NCI-H82 (cell line): Measurements from ENCODE around the gene C7orf33.

Experiments used
- DNase-seq: peaks from one replicate; lab custom pipeline; 2025; lab: John Stamatoyannopoulos, UW

The C7orf33 gene

GRCh38 chr7:148626828-148627227, 36.3 kb downstream of the C7orf33 start:
- no peak for DNase-seq

DNA sequence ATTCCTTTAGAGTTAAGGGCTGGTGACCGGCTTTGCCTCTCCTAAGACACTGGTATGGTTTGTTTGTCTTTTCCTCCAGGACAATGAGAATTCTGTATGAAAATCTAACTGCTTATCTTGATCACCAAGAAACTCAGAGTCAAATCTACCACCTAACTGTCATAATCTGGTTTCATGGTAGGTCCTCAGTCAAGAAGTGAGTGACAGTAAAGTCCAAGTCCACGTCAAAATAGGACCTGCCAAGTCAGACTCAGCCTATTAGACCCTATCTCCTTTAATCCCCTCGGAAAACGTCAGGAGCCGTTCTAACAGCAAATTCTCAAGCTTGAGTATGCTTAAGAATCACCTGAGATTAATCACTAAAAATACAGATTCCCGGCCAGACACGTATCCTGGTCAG, 37.4 kb downstream of the C7orf33 start:
- no peak for DNase-seq

- no peak for DNase-seq
These were observed 39.5 kb downstream of the C7orf33 start for GRCh38 chr7:148630078-148630477.

DNA sequence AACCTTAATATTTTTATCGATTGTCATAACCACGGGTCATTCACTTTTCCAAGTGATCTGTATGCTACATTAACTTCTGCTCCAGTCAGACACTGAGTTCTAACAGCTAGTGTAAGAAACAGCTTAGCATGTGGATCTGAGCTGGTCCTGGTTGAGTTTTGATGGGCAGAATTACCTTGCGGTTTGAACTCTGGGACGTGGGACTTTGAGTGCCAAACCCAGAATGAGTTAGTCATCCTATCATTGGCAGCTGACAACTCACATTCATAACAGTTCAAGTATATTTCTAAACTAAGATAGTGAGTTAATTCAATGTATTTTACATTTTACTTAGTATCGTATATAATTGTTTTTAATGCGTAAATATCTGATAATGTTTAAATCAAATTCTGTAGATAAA, 43.2 kb downstream of the C7orf33 start:
- no peak for DNase-seq

DNA sequence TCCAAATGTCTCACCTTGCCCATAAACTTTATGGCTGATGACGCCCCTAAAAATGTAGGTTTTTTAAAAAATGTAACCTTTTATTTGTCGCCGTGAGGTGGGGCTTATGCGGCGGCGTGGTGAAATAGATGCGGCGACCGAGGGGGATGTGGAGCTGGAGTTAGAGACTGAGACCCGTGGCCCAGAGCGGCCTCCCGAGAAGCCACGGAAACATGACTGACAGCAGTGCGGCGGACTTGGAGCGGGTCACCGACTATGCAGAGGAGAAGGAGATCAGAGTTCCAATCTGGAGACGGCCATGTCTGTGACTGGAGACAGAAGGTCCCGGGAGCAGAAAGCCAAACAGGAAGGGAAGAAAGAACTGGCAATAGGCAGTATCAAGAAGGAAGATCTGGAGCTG, 46.5 kb downstream of the C7orf33 start:
- DNase-seq: no peak

- DNase-seq: no peak
These were observed 55.3 kb downstream of the C7orf33 start for GRCh38 chr7:148645898-148646297.

DNA sequence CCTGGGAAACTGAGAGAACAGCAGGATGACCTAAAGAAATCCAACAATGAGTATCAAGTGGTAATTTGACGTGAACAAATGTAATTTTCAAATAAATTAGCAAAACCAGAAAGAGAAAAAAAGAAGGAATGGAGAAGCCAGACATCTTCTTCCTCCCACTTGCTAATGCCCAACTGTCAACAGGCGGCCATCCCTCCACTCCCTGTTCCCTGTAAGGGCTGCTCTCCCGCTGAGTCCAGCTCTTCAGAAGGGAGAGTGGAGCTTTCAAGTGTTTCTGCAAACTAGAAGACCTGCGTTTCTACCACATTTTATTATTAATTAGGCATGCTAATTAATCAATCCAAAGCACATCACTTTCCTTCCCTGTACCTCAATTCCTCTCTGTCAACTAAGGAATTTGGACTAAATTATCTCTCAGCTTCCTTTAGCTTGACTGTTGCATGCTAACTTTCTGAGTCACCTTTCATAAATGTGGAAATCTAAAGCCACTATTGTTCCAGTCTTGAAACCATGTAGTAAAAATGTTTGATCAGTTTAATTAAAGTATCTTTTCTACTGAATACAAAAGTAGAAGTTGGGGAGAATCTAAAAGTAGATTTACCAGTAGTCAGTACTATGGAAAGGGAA, 59.8 kb downstream of the C7orf33 start:
- DNase-seq: no peak

GRCh38 chr7:148652773-148653172, 62.2 kb downstream of the C7orf33 start:
- DNase-seq: no peak

GRCh38 chr7:148657929-148658328, 67.4 kb downstream of the C7orf33 start:
- no peak for DNase-seq

DNA sequence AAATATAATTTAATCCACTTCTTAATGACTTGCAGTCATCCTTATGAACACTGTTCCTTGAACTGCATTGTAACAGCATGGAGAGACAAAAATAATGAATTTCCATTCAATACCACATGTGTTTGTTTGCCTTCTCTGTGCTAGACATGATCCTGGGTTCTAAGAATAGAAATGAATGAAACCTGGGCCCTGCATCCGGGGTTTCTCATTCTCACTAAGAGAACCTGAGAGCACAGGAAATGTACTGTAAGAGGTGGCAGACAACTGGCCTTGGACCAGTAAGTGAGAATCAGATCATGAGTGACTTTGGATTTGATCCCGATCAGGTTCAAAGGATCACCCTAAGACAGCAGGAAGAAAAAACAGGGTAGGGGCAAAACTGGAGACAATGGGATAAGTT, 70.9 kb downstream of the C7orf33 start:
- no peak for DNase-seq

DNA sequence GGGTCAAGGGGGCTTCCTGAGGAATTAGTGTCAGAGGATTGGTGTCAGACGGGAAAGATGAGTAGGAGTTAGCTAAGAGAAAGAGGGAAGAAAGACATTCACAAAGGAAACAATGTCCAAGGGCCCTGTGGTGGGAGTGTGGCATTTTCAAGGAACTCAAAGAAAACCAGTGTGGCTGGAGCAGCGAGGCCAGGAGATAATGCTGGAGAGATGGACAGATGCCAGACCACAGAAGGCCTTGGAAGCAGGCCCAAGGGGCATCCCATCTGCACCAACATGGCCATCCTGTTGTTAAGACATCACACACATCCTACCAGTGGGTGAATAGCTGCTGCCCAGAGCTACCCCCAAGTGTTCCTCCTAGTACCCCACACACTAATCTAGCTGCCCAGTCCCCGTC, 72.1 kb downstream of the C7orf33 start:
- DNase-seq: no peak

DNA sequence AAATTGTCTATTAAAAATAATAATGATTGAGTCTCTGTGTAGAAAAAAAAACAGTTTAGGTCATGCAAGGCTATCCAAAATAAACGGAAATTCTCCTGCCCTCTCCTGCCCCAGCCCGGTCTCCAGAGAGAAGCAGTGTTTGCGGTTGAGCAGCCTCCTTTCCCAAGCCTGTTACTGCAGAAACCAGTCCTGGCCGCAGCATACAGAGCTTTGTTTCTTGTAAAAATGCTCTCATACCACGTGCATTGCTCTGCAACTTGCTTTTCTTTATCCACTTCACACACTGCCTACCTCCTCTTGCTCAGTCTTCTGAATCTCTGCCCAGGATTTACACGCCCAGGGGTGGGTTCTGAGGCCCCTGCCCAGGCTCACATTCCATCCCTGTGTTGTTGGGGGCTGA, 73.8 kb downstream of the C7orf33 start:
- DNase-seq: no peak

GRCh38 chr7:148665221-148665620, 74.7 kb downstream of the C7orf33 start:
- DNase-seq: no peak
